Measurements from ENCODE around the gene OGDHL. TPM values are rescaled to one million over a fixed set of nuclear protein-coding genes. Genes with fewer than 3 reads are reported as not detected.
A peak's percentile ranks its signal among the peaks of the same experiment; 100 is the strongest.
"Not testable (repeated sequence)": the region's sequence is repeated elsewhere in the genome, so short reads cannot be mapped to it uniquely, and the experiment has no call there.

OGDHL gene
- total RNA-seq, 1 donor from 2014 or later, result 0.45 TPM

DNA sequence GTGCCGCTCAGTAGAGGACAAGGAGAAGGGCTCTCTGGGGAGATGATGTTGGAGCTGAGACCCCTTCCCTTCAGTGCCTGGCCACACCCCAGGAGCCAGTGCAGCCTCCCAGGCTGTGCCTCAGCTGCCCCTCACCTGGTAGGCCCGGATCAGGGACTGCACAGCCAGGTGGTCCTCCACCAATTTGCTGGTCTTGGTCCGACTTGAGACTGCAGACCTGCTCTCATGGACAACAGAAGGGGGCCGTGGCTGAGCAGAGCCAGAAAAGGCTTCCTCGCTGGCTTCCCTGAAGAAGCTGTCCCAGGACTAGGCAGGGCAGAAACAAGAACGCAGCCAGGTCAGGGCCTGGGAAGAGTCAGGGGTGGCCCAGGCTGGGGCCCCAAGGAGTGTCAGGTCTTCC is 5.5 kb downstream of the OGDHL start:
- no peak overlapping the region for H3K4me3 Mint-ChIP-seq (ENCODE audit: unreplicated experiment)
- no peak overlapping the region for H3K27ac Mint-ChIP-seq (ENCODE audit: unreplicated experiment)
- peak; percentile 59 for DNase-seq (ENCODE audit: low spot score)
- H3K4me1 Mint-ChIP-seq (ENCODE audit: low read depth), result no peaks in the 10 kb centered on the region
- TF ChIP-seq, protein P1, sequence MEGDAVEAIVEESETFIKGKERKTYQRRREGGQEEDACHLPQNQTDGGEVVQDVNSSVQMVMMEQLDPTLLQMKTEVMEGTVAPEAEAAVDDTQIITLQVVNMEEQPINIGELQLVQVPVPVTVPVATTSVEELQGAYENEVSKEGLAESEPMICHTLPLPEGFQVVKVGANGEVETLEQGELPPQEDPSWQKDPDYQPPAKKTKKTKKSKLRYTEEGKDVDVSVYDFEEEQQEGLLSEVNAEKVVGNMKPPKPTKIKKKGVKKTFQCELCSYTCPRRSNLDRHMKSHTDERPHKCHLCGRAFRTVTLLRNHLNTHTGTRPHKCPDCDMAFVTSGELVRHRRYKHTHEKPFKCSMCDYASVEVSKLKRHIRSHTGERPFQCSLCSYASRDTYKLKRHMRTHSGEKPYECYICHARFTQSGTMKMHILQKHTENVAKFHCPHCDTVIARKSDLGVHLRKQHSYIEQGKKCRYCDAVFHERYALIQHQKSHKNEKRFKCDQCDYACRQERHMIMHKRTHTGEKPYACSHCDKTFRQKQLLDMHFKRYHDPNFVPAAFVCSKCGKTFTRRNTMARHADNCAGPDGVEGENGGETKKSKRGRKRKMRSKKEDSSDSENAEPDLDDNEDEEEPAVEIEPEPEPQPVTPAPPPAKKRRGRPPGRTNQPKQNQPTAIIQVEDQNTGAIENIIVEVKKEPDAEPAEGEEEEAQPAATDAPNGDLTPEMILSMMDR (IDR thresholded peaks at IDR 0.05), result no peak
- H3K27me3 Mint-ChIP-seq (ENCODE audit: low read depth), result peaks cover 9% of the 10 kb centered on the region
- no peaks in the 10 kb centered on the region for H3K36me3 Mint-ChIP-seq (ENCODE audit: low read depth)
- H3K9me3 Mint-ChIP-seq (ENCODE audit: low read depth), result no peaks in the 10 kb centered on the region

DNA sequence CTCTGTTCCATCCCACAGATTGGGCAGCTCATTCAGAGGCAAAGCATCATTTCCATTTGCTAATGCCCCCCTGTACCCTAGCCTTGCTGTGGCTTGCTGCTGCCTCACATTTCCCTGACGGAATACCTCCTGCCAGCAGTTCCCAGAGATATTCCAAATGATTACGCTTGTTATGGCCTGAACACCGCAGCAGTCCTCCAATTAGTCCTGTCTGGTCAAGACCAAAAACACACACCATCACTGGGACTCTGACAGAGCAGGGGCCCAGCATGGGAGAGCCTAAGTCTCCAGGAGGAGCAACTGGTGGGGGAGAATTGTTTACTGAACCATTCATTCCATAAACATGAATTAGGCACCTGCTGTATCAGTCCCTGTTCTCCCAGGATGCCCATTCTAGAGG is 6.1 kb downstream of the OGDHL start:
- H3K36me3 Mint-ChIP-seq (ENCODE audit: low read depth), result no peaks in the 10 kb centered on the region
- no peak overlapping the region for H3K27ac Mint-ChIP-seq (ENCODE audit: unreplicated experiment)
- no peaks in the 10 kb centered on the region for H3K9me3 Mint-ChIP-seq (ENCODE audit: low read depth)
- peaks cover 11% of the 10 kb centered on the region for H3K27me3 Mint-ChIP-seq (ENCODE audit: low read depth)
- H3K4me1 Mint-ChIP-seq (ENCODE audit: low read depth), result no peaks in the 10 kb centered on the region
- no peak for DNase-seq (ENCODE audit: low spot score)
- H3K4me3 Mint-ChIP-seq (ENCODE audit: unreplicated experiment), result no peak overlapping the region
- TF ChIP-seq, protein P1 (IDR thresholded peaks at IDR 0.05), result no peak

DNA sequence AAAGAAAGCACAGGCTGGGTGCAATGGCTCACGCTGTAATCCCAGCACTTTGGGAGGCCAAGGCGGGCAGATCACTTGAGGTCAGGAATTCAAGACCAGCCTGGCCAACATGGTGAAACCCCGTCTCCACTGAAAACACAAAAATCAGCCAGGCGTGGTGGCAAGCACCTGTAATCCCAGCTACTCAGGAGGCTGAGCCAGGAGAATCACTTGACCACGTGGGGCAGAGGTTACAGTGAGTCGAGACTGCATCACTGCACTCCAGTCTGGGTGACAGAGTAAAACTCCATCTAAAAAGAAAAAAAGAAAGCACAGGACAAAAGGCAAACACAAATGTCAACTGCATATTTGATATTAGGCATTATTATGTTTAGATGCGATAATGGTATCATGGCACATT is 7.2 kb downstream of the OGDHL start:
- not testable (repeated sequence) for H3K27ac Mint-ChIP-seq (ENCODE audit: unreplicated experiment); H3K4me1 Mint-ChIP-seq (ENCODE audit: low read depth); DNase-seq (ENCODE audit: low spot score); H3K36me3 Mint-ChIP-seq (ENCODE audit: low read depth); H3K4me3 Mint-ChIP-seq (ENCODE audit: unreplicated experiment); H3K9me3 Mint-ChIP-seq (ENCODE audit: low read depth)
- peaks cover 11% of the 10 kb centered on the region for H3K27me3 Mint-ChIP-seq (ENCODE audit: low read depth)

DNA sequence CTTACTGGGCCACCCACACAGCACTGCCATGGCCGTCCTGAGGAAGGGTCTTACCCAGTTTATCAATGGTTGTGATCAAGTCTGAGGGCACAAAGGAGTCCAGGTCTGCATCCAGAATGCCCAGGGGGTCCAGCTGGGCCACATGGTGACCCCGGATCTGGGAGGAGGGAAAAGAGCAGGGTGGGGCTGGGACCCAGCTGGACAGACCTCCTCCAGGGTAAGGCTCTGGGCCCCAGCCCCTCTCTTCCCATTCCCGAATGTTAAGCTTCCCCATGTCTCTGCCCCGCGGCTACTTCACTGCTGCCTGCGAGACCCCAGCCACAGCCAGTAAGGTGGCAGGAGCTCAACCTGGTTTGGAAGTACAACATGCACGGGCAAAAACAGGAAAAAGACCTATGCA is 9.5 kb downstream of the OGDHL start:
- no peak overlapping the region for H3K27ac Mint-ChIP-seq (ENCODE audit: unreplicated experiment)
- H3K36me3 Mint-ChIP-seq (ENCODE audit: low read depth), result no peaks in the 10 kb centered on the region
- TF ChIP-seq, protein P1 (IDR thresholded peaks at IDR 0.05), result no peak
- no peak for DNase-seq (ENCODE audit: low spot score)
- no peak overlapping the region for H3K4me3 Mint-ChIP-seq (ENCODE audit: unreplicated experiment)
- H3K27me3 Mint-ChIP-seq (ENCODE audit: low read depth), result peaks cover 12% of the 10 kb centered on the region
- no peaks in the 10 kb centered on the region for H3K9me3 Mint-ChIP-seq (ENCODE audit: low read depth)
- no peaks in the 10 kb centered on the region for H3K4me1 Mint-ChIP-seq (ENCODE audit: low read depth)

DNA sequence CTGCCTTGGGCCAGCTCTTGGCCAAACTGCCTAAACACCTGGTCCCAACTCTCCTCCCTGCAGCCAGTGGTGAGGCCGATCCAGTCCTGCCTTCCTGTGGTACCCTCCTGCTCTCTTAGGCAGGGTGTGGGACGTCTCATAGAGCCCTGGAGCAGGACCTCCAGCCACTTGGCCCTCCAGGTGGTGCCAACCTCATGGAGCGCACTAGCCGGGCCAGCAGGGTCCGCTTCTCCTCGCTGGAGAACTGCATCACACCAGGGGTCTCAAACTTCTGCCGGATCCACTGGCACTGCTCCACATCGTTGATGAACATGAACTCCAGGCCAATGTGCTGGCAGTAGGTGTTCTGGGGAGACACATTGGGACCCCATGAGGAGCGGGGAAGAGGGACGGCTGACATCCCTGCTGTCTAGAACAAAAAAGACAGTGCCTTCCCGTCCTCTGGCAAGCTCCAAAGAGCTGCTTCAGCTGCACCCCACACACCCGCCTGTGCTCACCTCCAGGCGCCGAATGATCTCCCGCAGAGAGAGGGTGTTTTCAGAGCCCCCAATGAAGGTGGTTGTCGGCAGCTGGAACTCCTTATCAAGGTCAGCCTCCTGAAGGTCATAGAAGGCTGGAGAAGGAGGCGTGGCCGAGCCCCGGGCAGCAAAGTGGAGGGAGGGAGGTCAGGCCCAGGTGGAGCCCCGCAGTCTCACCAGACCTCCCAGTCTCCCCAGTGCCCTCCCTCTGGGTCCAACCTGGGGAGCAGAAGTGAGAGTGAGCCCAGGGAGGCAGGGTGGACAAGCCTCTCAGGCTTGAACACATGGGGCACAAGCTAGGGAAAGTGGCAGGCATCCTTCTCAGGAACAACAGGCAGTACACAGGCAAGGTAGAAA is 10.2 kb downstream of the OGDHL start:
- DNase-seq (ENCODE audit: low spot score), result no peak
- no peaks in the 10 kb centered on the region for H3K4me1 Mint-ChIP-seq (ENCODE audit: low read depth)
- no peak overlapping the region for H3K27ac Mint-ChIP-seq (ENCODE audit: unreplicated experiment)
- no peaks in the 10 kb centered on the region for H3K36me3 Mint-ChIP-seq (ENCODE audit: low read depth)
- H3K4me3 Mint-ChIP-seq (ENCODE audit: unreplicated experiment), result no peak overlapping the region
- no peaks in the 10 kb centered on the region for H3K9me3 Mint-ChIP-seq (ENCODE audit: low read depth)
- peaks cover 14% of the 10 kb centered on the region for H3K27me3 Mint-ChIP-seq (ENCODE audit: low read depth)
- TF ChIP-seq, protein P1 (IDR thresholded peaks at IDR 0.05), result no peak

DNA sequence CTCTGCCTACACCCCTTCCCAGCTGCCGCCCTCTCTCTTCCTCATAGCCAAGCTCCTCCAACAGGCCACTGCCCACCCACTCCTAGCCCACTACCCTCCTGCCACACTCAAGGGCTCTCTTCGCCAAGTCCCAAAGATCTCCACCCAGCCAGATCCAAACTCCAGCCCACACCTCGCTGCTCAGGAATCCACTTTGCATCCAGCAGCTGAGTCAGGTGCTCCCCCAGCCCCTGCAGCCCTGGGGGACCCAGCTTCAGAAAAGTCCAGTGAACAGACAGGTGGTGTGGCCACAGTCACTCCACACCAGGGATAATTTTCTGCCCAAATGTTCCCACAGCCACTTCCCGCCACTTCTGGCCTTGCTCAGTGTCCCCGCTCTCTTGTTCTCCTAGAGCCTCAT is 10.9 kb downstream of the OGDHL start:
- Mint-ChIP-seq H3K4me1 (ENCODE audit: low read depth) (no peaks in the 10 kb centered on the region), H3K9me3 (ENCODE audit: low read depth) (no peaks in the 10 kb centered on the region), H3K4me3 (ENCODE audit: unreplicated experiment) (no peak overlapping the region), H3K36me3 (ENCODE audit: low read depth) (no peaks in the 10 kb centered on the region), H3K27me3 (ENCODE audit: low read depth) (peaks cover 14% of the 10 kb centered on the region), H3K27ac (ENCODE audit: unreplicated experiment) (no peak overlapping the region)
- TF ChIP-seq, protein P1 (IDR thresholded peaks at IDR 0.05), result no peak
- no peak for DNase-seq (ENCODE audit: low spot score)
